ENCODE data around the gene LRRK1. TPM values are rescaled to one million over a fixed set of nuclear protein-coding genes. Genes with fewer than 3 reads are reported as not detected.

The LRRK1 gene
- total RNA-seq, 4 donors from 2014 or later, result 2.6 to 36.6 (median 13.1) TPM

DNA sequence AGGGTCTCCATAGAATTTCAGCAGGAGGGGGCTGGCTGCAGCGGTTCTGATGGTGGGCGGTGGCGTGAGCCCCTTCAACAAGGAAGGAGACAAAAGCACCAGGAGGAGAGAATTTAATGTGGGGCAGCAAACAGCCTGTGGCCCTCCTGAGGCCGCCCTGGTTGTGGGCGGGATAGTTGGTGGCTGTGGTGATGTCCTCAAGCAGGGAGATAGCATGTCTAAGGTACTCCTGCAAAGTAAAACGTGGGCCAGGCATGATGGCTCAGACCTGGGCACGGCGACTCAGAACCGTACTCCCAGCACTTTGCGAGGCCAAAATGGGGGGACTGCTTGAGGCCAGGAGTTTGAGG lies 94.0 kb downstream of the LRRK1 start:
- Histone ChIP-seq H3K9me3 (no peaks in the 10 kb centered on the region), H3K27me3 (no peaks in the 10 kb centered on the region), H3K36me3 (no peaks in the 10 kb centered on the region), H3K4me3 (no peak overlapping the region), H3K4me1 (no peaks in the 10 kb centered on the region), H3K27ac (no peak overlapping the region)
- intact Hi-C loops (cut with DNase I; ENCODE audit: low total_unique reads), result loop anchor here (5.0 kb wide), 1 partner anchor 244 kb away; no protein-coding TSS in a partner anchor
- TF ChIP-seq, protein P1, sequence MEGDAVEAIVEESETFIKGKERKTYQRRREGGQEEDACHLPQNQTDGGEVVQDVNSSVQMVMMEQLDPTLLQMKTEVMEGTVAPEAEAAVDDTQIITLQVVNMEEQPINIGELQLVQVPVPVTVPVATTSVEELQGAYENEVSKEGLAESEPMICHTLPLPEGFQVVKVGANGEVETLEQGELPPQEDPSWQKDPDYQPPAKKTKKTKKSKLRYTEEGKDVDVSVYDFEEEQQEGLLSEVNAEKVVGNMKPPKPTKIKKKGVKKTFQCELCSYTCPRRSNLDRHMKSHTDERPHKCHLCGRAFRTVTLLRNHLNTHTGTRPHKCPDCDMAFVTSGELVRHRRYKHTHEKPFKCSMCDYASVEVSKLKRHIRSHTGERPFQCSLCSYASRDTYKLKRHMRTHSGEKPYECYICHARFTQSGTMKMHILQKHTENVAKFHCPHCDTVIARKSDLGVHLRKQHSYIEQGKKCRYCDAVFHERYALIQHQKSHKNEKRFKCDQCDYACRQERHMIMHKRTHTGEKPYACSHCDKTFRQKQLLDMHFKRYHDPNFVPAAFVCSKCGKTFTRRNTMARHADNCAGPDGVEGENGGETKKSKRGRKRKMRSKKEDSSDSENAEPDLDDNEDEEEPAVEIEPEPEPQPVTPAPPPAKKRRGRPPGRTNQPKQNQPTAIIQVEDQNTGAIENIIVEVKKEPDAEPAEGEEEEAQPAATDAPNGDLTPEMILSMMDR (IDR thresholded peaks at IDR 0.05), result no peak
- TF ChIP-seq POLR2A (IDR thresholded peaks at IDR 0.05), result no peak
- DNase-seq, result no peak

DNA sequence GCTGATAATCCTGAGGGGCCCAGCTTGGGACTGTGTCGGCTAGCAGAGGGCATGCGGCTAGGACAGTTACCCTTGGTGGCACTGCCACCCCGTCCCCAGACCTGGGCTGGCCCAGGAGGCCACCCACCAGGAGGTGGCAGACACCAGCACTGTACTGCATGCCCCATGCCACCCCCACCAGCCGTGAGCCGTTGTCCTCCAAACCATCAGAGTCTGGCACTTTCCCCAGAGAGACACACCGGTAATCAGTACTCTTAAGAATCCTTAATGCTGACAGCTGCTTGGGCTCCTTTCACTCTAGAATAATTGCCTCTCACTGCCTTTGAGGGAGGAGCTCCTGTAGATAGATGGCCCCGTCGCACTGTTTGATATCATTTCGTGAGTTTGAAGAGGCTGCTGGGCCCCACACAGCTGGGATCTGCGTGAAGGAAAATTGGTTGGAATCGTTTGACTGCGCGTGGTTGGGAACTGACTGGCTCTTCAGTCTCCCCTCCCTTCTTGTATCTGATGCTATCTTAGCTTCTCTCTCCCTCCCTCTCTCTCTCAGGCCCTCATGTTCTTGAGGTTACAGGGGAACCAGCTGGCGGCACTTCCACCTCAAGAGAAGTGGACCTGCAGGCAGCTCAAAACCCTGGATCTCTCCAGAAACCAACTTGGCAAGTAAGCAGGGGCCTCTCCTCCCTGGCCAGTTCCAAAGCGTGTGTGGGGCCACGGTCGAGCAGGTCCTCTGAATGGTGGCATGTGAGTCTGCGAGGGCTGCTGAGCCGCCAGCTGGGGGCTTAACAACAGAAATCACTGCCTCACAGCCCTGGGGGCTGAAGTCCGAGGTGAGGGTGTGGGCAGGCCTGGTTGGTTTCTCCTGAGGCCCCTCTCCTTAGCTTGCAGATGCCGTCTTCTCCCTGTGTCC lies 94.9 kb downstream of the LRRK1 start:
- no peaks in the 10 kb centered on the region for H3K27me3 ChIP-seq
- H3K27ac ChIP-seq, result no peak overlapping the region
- no peaks in the 10 kb centered on the region for H3K4me1 ChIP-seq
- TF ChIP-seq POLR2A (IDR thresholded peaks at IDR 0.05), result no peak
- TF ChIP-seq, protein P1 (IDR thresholded peaks at IDR 0.05), result no peak
- H3K36me3 ChIP-seq, result no peaks in the 10 kb centered on the region
- no peaks in the 10 kb centered on the region for H3K9me3 ChIP-seq
- intact Hi-C loops (cut with DNase I; ENCODE audit: low total_unique reads), result loop anchor here (5.0 kb wide), 1 partner anchor 243 kb away; no protein-coding TSS in a partner anchor
- H3K4me3 ChIP-seq, result no peak overlapping the region
- peak in 1 of 2 donors; percentile 11 for DNase-seq

DNA sequence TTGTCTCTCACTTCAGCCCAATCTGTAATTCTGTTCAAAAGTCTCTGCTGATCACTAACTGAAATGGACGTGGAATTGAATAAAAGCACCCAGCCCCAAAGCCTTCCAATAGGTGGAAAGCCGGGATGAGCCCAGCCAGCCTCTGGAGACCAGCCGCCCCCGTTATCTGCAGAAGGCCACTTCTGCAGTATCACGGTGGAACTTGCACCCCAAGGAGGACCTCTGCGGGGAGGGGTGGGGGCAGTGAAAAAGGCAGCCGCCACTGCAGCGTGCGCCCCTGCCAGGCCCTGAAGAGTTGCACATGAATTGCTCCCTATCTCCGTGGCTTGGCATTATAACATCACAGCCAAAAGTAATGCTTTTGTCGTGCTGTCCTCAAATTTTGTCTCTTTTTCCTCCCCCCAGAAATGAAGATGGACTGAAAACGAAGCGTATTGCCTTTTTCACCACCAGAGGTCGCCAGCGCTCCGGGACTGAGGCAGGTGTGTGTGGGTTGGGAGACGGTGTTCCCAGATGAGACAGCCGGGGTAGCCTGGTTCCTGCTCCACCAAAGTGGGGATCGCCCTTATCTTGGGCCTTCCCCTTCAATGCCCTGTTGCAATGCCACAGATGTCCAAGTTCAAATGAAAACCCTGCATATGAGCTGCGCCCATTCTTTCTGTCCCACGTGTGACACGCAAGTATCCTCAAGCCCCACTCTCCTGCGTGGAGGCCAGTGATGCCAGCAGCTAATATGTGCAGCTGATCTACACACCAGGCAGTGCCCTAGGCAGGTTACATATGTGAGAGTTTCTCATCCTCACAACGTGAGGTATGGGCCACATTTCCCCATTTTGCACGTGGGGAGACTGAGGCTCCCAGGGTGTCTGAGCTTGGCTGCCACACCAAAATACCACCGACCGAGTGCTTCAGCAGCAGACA lies 96.0 kb downstream of the LRRK1 start:
- Histone ChIP-seq H3K4me1 (no peaks in the 10 kb centered on the region), H3K27me3 (no peaks in the 10 kb centered on the region), H3K27ac (no peak overlapping the region), H3K9me3 (no peaks in the 10 kb centered on the region), H3K4me3 (no peak overlapping the region), H3K36me3 (no peaks in the 10 kb centered on the region)
- intact Hi-C loops (cut with DNase I; ENCODE audit: low total_unique reads), result loop anchor here (5.0 kb wide), 1 partner anchor 242 kb away; no protein-coding TSS in a partner anchor
- DNase-seq, result peak; percentile 72 to 76
- TF ChIP-seq, protein P1 (IDR thresholded peaks at IDR 0.05), result peak; percentile 78 to 89 (median 84)
- no peak for TF ChIP-seq POLR2A (IDR thresholded peaks at IDR 0.05)

DNA sequence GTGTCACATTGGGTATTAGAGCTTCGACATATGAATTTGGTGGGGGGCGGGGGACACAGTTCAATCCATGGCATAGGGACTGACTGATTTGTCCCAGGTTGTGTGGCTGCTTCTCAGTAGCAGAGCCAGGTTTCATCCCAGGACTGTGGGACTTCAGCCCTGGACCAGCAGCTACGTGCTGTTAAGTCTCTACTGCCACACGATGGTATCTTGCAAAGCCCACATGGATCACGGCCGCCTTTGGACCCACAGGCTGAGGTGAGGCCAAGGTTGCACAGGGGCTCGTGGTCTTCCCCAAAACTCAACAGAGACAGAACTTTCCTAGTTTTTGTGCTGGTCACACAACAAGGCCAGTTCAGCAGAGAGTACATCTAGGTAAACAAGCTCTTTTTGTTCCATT lies 97.4 kb downstream of the LRRK1 start:
- H3K36me3 ChIP-seq, result no peaks in the 10 kb centered on the region
- no peaks in the 10 kb centered on the region for H3K4me1 ChIP-seq
- intact Hi-C loops (cut with DNase I; ENCODE audit: low total_unique reads), result no loop called here
- TF ChIP-seq, protein P1 (IDR thresholded peaks at IDR 0.05), result no peak
- no peak for TF ChIP-seq POLR2A (IDR thresholded peaks at IDR 0.05)
- no peak overlapping the region for H3K4me3 ChIP-seq
- no peak overlapping the region for H3K27ac ChIP-seq
- H3K27me3 ChIP-seq, result no peaks in the 10 kb centered on the region
- no peak for DNase-seq
- H3K9me3 ChIP-seq, result no peaks in the 10 kb centered on the region

Data from uterus (tissue), 4 donors.